Measurements from ENCODE around the gene CA12. TPM values are rescaled to one million over a fixed set of nuclear protein-coding genes. Genes with fewer than 3 reads are reported as not detected.

Gene CA12
- polyA plus RNA-seq, 4 donors: 0.27 to 24.8 (median 1.8) TPM; not detected in 1

DNA sequence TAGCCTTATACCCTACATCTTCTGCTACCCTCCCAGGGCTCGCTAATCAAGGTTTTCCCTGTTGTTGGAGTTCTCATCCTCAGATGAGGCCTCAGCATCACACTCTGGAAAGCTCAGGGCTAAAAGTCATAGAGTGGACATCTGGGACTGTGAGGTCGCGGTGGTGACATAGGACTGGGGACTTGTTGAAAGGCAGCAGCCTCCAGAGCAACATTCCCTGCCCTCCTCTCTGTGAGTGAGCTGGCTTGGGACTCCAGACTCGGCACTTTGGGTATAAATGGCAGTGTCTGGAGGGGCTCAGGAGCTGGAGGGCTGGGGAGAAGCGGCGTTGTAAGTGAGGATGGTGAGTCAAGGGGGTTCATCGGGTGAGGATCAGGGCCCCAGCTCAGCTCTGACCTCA, 2.7 kb downstream of the CA12 start:
- H3K9me3 ChIP-seq (ENCODE audit: control insufficient read depth in 2 of 2, insufficient read depth in 1 of 2, low read depth in 1 of 2, low read length in 1 of 2): no peaks in the 10 kb centered on the region
- FAIRE-seq (no peak), DNase-seq (no peak)
- peaks cover 0 to 18% (median 3%) of the 10 kb centered on the region in 3 donors for H3K4me1 ChIP-seq (ENCODE audit: control insufficient read depth in 3 of 3, insufficient read depth in 2 of 3, low read depth in 1 of 3, low read length in 2 of 3)
- no peaks in the 10 kb centered on the region for H3K36me3 ChIP-seq (ENCODE audit: control insufficient read depth in 3 of 3, insufficient read depth in 2 of 3, low read depth in 1 of 3, low read length in 3 of 3)
- 86 to 96% (median 94%) methylated on average over 7 of the region's 7 CpGs for WGBS, 3 donors
- H3K27ac ChIP-seq (ENCODE audit: low read depth in 1 of 3, low read length in 2 of 3): no peak overlapping the region
- H3K27me3 ChIP-seq (ENCODE audit: control insufficient read depth in 3 of 3, insufficient read depth in 3 of 3, low read length in 3 of 3): peaks cover 0 to 9% (median 6%) of the 10 kb centered on the region in 3 donors
- H3K4me3 ChIP-seq (ENCODE audit: low read depth in 1 of 3, low read length in 3 of 3): no peak overlapping the region

- no peaks in the 10 kb centered on the region for H3K9me3 ChIP-seq (ENCODE audit: control insufficient read depth in 2 of 2, insufficient read depth in 1 of 2, low read depth in 1 of 2, low read length in 1 of 2)
- no peaks in the 10 kb centered on the region for H3K36me3 ChIP-seq (ENCODE audit: control insufficient read depth in 3 of 3, insufficient read depth in 2 of 3, low read depth in 1 of 3, low read length in 3 of 3)
- WGBS, 3 donors: 41 to 48% (median 48%) methylated on average over 11 of the region's 11 CpGs
- DNase-seq (no peak), FAIRE-seq (no peak)
- no peaks in the 10 kb centered on the region for H3K27me3 ChIP-seq (ENCODE audit: control insufficient read depth in 3 of 3, insufficient read depth in 3 of 3, low read length in 3 of 3)
- H3K4me3 ChIP-seq (ENCODE audit: low read depth in 1 of 3, low read length in 3 of 3): no peak overlapping the region
- no peak overlapping the region for H3K27ac ChIP-seq (ENCODE audit: low read depth in 1 of 3, low read length in 2 of 3)
- H3K4me1 ChIP-seq (ENCODE audit: control insufficient read depth in 3 of 3, insufficient read depth in 2 of 3, low read depth in 1 of 3, low read length in 2 of 3): peaks cover 0 to 15% (median under 1%) of the 10 kb centered on the region in 3 donors
These were observed 6.7 kb downstream of the CA12 start for GRCh38 chr15:63374686-63375520.

GRCh38 chr15:63373866-63374548, 7.6 kb downstream of the CA12 start:
- DNase-seq (no peak), FAIRE-seq (no peak)
- Histone ChIP-seq H3K27ac (ENCODE audit: low read depth in 1 of 3, low read length in 2 of 3) (no peak overlapping the region), H3K36me3 (ENCODE audit: control insufficient read depth in 3 of 3, insufficient read depth in 2 of 3, low read depth in 1 of 3, low read length in 3 of 3) (no peaks in the 10 kb centered on the region), H3K27me3 (ENCODE audit: control insufficient read depth in 3 of 3, insufficient read depth in 3 of 3, low read length in 3 of 3) (no peaks in the 10 kb centered on the region), H3K9me3 (ENCODE audit: control insufficient read depth in 2 of 2, insufficient read depth in 1 of 2, low read depth in 1 of 2, low read length in 1 of 2) (no peaks in the 10 kb centered on the region), H3K4me1 (ENCODE audit: control insufficient read depth in 3 of 3, insufficient read depth in 2 of 3, low read depth in 1 of 3, low read length in 2 of 3) (peaks cover 0 to 6% (median 0%) of the 10 kb centered on the region in 3 donors), H3K4me3 (ENCODE audit: low read depth in 1 of 3, low read length in 3 of 3) (no peak overlapping the region)
- 86 to 93% (median 89%) methylated on average over 9 of the region's 9 CpGs for WGBS, 3 donors

- Histone ChIP-seq H3K27ac (ENCODE audit: low read depth in 1 of 3, low read length in 2 of 3) (no peak overlapping the region), H3K27me3 (ENCODE audit: control insufficient read depth in 3 of 3, insufficient read depth in 3 of 3, low read length in 3 of 3) (no peaks in the 10 kb centered on the region), H3K9me3 (ENCODE audit: control insufficient read depth in 2 of 2, insufficient read depth in 1 of 2, low read depth in 1 of 2, low read length in 1 of 2) (no peaks in the 10 kb centered on the region), H3K4me3 (ENCODE audit: low read depth in 1 of 3, low read length in 3 of 3) (no peak overlapping the region), H3K4me1 (ENCODE audit: control insufficient read depth in 3 of 3, insufficient read depth in 2 of 3, low read depth in 1 of 3, low read length in 2 of 3) (peaks cover 0 to 5% (median 0%) of the 10 kb centered on the region in 3 donors), H3K36me3 (ENCODE audit: control insufficient read depth in 3 of 3, insufficient read depth in 2 of 3, low read depth in 1 of 3, low read length in 3 of 3) (no peaks in the 10 kb centered on the region)
- WGBS, 3 donors: 72 to 95% (median 93%) methylated on average over 3 of the region's 3 CpGs
- no peak for FAIRE-seq
- DNase-seq: no peak
These were observed 8.3 kb downstream of the CA12 start for GRCh38 chr15:63373330-63373729.

GRCh38 chr15:63372753-63373152, 8.9 kb downstream of the CA12 start:
- Histone ChIP-seq H3K36me3 (ENCODE audit: control insufficient read depth in 3 of 3, insufficient read depth in 2 of 3, low read depth in 1 of 3, low read length in 3 of 3) (no peaks in the 10 kb centered on the region), H3K4me3 (ENCODE audit: low read depth in 1 of 3, low read length in 3 of 3) (no peak overlapping the region), H3K9me3 (ENCODE audit: control insufficient read depth in 2 of 2, insufficient read depth in 1 of 2, low read depth in 1 of 2, low read length in 1 of 2) (no peaks in the 10 kb centered on the region), H3K27me3 (ENCODE audit: control insufficient read depth in 3 of 3, insufficient read depth in 3 of 3, low read length in 3 of 3) (no peaks in the 10 kb centered on the region), H3K4me1 (ENCODE audit: control insufficient read depth in 3 of 3, insufficient read depth in 2 of 3, low read depth in 1 of 3, low read length in 2 of 3) (peaks cover 0 to 5% (median 0%) of the 10 kb centered on the region in 3 donors), H3K27ac (ENCODE audit: low read depth in 1 of 3, low read length in 2 of 3) (no peak overlapping the region)
- no peak for DNase-seq
- FAIRE-seq: no peak
- WGBS, 3 donors: 92 to 95% (median 92%) methylated on average over 5 of the region's 5 CpGs

DNA sequence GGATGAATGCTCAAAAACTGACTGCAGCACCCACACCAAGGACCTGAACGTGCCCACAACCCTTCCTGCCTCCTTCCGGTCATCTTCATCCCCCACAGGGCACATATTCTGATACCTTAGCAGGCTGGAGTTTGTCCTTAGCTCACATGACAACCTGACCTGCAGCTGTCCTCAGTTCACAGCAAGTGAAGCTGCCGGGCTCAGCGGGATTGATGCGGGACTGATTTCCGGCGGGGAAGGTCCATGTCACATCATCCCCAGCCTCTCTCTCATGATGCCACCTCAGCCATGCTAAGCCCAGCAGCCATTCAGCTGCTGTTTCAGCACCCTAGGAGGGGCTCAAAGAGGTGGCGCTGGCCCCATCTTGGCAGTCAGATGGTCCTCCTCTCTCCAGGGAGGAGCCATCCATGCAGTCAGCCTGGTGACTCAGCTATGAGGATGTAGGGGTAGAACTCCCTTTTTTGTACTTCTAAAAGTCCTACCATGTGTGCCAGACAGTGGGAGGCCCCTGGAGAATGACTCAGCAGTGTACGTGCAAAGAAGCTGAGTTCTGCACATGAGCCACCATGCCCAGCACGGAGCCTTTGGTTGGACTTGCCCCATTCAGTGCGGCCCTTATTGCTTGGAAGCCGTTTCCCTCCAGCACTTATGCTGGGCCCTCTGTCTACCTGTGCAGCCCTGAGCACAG, 9.5 kb downstream of the CA12 start:
- whole genome bisulfite sequencing, 3 donors: 82 to 87% (median 84%) methylated on average over 12 of the region's 12 CpGs

GRCh38 chr15:63371297-63371918, 10.2 kb downstream of the CA12 start:
- Histone ChIP-seq H3K9me3 (ENCODE audit: control insufficient read depth in 2 of 2, insufficient read depth in 1 of 2, low read depth in 1 of 2, low read length in 1 of 2) (no peaks in the 10 kb centered on the region), H3K36me3 (ENCODE audit: control insufficient read depth in 3 of 3, insufficient read depth in 2 of 3, low read depth in 1 of 3, low read length in 3 of 3) (no peaks in the 10 kb centered on the region), H3K4me3 (ENCODE audit: low read depth in 1 of 3, low read length in 3 of 3) (no peak overlapping the region), H3K4me1 (ENCODE audit: control insufficient read depth in 3 of 3, insufficient read depth in 2 of 3, low read depth in 1 of 3, low read length in 2 of 3) (peaks cover 0 to 5% (median 0%) of the 10 kb centered on the region in 3 donors), H3K27ac (ENCODE audit: low read depth in 1 of 3, low read length in 2 of 3) (no peak overlapping the region), H3K27me3 (ENCODE audit: control insufficient read depth in 3 of 3, insufficient read depth in 3 of 3, low read length in 3 of 3) (no peaks in the 10 kb centered on the region)
- FAIRE-seq (no peak), DNase-seq (no peak)
- 80 to 89% (median 88%) methylated on average over 15 of the region's 15 CpGs for WGBS, 3 donors

More for the DNA sequence above, 9.5 kb downstream of the CA12 start:
- peak overlapping the region in 1 of 3 donors; percentile 62 for H3K27ac ChIP-seq (ENCODE audit: low read depth in 1 of 3, low read length in 2 of 3)
- DNase-seq (no peak), FAIRE-seq (no peak)
- H3K9me3 ChIP-seq (ENCODE audit: control insufficient read depth in 2 of 2, insufficient read depth in 1 of 2, low read depth in 1 of 2, low read length in 1 of 2): no peaks in the 10 kb centered on the region
- H3K36me3 ChIP-seq (ENCODE audit: control insufficient read depth in 3 of 3, insufficient read depth in 2 of 3, low read depth in 1 of 3, low read length in 3 of 3): no peaks in the 10 kb centered on the region
- peaks cover 0 to 5% (median 0%) of the 10 kb centered on the region in 3 donors for H3K4me1 ChIP-seq (ENCODE audit: control insufficient read depth in 3 of 3, insufficient read depth in 2 of 3, low read depth in 1 of 3, low read length in 2 of 3)
- H3K4me3 ChIP-seq (ENCODE audit: low read depth in 1 of 3, low read length in 3 of 3): no peak overlapping the region
- no peaks in the 10 kb centered on the region for H3K27me3 ChIP-seq (ENCODE audit: control insufficient read depth in 3 of 3, insufficient read depth in 3 of 3, low read length in 3 of 3)

- no peaks in the 10 kb centered on the region for H3K36me3 ChIP-seq (ENCODE audit: control insufficient read depth in 3 of 3, insufficient read depth in 2 of 3, low read depth in 1 of 3, low read length in 3 of 3)
- 78 to 88% (median 85%) methylated on average over 4 of the region's 4 CpGs for WGBS, 3 donors
- FAIRE-seq (no peak), DNase-seq (no peak)
- no peaks in the 10 kb centered on the region for H3K9me3 ChIP-seq (ENCODE audit: control insufficient read depth in 2 of 2, insufficient read depth in 1 of 2, low read depth in 1 of 2, low read length in 1 of 2)
- peaks cover 0 to 5% (median 0%) of the 10 kb centered on the region in 3 donors for H3K4me1 ChIP-seq (ENCODE audit: control insufficient read depth in 3 of 3, insufficient read depth in 2 of 3, low read depth in 1 of 3, low read length in 2 of 3)
- H3K27me3 ChIP-seq (ENCODE audit: control insufficient read depth in 3 of 3, insufficient read depth in 3 of 3, low read length in 3 of 3): no peaks in the 10 kb centered on the region
- no peak overlapping the region for H3K27ac ChIP-seq (ENCODE audit: low read depth in 1 of 3, low read length in 2 of 3)
- no peak overlapping the region for H3K4me3 ChIP-seq (ENCODE audit: low read depth in 1 of 3, low read length in 3 of 3)
These were observed 10.9 kb downstream of the CA12 start for GRCh38 chr15:63370764-63371163.
